SKM-1 (cell line): ENCODE data around the gene MACROD2.
"Not testable (repeated sequence)": the region's sequence is repeated elsewhere in the genome, so short reads cannot be mapped to it uniquely, and the experiment has no call there.

Experiments used
- DNase-seq: peaks from one replicate; lab custom pipeline; 2025; ENCODE audit not compliant: unreplicated experiment; lab: John Stamatoyannopoulos, UW

Gene MACROD2

DNA sequence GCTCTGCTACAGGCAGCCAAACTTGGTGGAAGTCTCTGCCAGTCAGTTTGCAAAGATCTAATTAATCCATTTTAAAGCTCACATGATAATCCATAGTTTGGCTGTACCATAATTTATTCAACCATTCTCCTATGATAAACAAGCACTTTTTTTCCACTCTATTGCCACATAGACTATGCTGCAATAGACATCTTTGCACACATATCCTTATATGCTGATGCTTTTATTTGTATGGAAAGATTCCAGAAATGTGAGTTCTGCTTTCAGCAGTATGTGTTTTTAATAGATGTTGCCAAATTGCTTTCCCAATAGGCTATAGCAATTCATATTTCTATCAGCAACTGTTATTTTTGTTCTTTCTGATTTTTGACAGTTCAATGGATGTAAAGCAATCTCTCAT is 1950.0 kb downstream of the MACROD2 start:
- DNase-seq = no peak

DNA sequence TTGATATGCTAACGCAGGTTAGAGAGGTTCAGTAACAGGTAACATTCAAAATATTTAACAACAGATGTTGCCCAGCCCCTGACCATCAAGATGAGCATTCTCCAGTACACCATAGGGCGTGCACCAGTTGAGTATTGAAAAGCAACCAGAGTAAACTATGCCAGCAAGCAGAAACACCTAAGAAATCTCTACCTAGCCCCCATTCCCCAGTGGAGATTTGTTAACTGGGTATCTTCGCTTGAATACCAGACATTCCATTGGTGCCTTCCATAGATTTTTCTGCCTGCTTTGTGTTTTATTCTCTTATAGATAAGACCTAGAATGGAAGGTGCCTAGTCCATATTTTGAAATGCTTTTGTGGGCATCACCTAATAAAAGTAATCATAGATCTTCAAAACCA is 1954.1 kb downstream of the MACROD2 start:
- no peak for DNase-seq

DNA sequence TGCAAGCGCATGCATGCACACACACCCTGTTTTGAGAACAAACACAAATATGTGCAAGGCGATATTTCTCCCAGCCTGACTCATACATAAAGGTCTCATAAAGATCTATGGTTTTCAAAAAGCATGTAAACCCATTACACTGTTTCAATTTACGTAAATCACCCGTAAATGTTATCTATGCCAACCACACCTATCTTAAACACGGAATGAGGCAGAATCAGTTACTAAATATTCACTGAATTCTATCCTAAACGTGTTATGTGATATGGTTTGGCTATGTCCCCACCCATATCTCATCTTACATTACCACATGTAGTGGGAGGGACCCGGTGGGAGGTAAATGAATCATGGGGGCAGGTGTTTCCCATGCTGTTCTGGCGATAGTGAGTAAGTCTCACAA is 1956.3 kb downstream of the MACROD2 start:
- DNase-seq = no peak

DNA sequence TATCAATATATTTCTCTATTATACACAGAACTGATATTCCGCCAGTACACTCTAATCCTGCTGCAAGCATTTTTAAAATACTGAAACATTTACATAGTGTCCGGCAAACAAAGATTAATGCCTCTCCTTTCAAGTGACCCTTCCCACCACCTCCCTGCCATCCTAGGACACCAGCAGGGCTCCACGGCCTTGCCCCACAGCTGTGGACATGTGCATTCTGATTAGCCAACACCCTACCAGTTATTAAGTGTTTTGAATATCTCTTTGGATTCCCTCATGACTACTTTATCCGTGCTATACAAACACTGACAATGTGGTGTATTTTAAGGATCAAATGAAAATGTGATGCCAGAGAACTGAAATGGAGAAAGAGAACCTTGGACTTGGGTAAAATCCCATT is 1962.8 kb downstream of the MACROD2 start:
- no peak for DNase-seq

DNA sequence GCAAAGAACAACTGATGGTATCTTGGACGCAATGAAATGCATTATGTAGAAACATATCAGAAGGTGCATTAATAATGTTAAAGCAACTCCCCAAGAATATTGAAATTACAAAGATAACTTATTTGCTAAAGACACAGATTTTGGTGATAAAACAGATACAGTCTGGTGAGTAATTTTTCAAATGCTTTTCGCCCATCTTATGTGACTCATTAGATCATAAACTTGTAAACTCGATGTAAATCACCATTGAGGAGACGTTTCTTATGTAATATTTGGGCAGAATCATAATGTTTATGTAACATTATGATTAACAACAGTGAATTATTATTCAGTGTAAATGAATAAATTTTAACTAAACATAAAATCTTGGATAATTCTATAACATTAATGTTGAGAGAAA is 1969.8 kb downstream of the MACROD2 start:
- DNase-seq = no peak

DNA sequence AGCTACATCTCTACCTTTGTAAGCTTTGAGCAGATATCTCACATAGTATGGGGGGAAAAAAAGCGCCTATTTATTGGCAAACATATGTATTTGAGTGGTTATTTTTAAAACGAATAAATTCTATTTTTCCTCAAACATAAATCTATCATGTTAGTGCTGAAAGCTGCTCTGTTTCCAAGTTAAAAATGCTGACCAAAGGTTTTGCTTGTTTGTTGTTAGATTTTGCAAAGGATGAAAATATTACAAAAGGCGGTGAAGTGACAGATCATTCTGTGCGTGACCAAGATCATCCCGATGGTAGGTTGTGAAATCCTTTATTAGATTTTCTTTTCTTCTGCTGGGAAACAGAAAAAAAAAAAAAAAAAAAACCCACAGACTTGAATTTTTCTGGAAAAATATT is 1972.0 kb downstream of the MACROD2 start:
- DNase-seq = no peak

DNA sequence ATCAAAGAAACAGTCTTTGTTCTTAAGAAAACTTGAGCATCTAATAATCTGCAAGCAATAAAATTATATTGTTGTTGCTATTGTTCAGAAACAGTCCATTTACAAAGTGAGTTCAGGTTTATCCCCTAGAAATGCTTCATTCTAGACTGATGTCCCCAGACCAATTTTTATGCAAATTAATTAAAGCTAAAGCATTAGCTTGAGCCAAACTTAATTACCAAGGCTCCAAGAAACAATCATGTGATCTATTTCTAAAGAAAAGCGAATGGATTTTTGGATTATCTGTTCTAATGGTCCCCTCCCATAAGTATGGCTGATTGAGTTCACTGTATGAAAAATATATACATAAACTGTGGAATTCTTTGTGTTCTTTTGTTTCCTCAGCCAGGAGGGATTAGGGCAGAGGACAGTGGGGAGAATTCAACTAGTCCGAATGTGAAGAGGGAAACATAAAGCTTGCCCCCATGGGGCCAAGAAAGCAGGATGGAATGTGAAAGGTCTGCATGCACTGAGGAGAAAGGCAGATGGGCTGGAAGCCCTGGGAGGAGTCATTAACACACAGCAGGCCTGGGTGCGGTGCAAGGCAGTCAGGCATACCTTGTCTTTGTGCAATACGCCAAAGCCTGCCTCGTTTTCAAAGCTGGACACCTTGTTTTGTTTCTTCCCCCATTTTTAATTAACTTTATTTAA is 1980.9 kb downstream of the MACROD2 start:
- no peak for DNase-seq

DNA sequence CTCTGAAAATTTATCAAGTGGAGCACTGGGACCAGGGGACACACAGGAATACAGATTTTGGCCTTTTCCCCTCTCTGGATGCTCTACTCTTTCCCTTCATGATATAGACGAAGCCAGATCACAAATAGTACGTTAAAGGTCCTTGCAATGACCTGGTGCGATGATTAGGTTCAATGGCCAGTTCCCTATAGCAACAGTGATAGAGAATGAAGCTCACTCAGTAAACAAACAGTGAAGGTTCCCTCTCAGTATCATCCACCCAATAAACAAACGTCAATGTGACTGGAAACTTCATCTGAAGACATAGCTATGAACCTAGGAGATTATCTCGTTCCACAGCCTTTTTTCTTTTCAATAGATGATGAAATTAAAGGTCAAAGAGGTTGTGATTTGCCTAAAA is 1981.7 kb downstream of the MACROD2 start:
- no peak for DNase-seq

DNA sequence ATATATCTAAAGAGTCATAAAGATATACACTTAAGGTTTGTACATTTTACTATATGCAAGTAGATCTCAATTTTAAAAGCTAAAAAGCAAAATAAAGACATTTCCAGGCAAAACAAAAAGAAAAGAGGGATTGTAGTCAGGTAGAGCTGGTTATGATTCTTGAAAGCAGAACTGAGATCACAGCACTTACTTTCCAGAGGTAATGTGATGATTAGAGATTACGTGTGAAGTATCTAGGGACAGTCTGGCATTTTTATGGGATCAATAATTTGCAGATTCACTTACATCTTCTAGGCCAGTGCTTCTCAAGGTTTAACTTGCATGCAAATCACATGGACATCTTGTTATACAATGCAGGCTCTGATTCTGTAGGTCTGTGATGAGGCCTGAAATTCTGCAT is 1982.4 kb downstream of the MACROD2 start:
- DNase-seq = no peak

DNA sequence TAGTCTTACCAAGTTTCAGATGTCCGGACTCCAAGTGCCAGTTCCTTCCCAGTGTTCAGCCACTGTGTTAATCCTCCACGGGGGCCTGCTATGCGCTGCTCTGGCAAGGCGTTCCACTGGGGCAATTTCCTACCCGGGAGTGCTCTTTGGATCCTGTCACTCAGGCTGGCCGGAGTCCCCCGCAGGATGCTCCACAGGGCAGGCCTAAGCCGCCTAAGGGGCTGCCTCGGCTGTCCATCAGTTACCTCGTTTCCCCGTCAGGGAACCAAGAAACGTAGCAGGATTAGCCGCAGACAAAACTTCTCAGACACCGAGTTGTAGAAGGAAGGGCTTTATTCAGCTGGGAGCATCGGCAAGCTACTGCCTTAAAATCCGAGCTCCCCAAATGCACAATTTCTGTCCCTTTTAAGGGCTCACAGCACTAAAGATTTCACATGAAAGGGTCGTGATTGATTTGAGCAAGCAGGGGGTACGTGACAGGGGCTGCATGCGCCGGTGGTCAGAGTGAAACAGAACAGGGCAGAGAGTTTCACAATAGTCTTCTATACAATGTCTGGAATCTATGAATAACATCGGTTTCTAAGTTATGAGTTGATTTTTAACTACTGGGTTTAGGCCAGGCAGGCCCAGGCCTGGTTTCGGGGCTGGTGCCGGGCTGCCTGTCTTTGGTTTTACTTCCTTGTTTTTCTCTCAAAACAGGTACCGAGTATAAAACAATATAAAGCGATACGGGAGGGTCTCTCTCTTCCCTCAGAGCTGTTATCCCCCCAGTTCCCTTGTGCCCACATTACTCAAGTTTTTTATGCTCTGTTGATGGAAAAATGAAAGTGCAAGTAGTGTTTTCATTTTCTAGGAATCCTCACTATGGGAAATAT is 1990.4 kb downstream of the MACROD2 start:
- not testable (repeated sequence) for DNase-seq

DNA sequence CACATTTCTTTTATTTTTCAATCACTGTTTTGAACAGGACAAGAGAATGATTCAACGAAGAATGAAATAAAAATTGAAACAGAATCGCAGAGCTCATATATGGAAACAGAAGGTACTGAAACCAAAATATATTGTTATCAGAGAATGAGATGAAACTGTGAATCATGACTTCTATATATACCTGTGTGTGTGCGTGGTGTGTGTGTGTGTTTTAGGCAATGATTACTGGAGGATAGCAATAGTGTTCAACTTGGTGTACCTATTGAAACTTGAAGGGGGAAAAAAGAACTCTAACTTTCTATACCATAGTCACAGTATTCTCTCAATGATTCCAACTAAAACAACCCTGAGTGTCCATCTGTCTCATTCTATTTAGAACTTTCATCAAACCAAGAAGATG is 1991.4 kb downstream of the MACROD2 start:
- no peak for DNase-seq

DNA sequence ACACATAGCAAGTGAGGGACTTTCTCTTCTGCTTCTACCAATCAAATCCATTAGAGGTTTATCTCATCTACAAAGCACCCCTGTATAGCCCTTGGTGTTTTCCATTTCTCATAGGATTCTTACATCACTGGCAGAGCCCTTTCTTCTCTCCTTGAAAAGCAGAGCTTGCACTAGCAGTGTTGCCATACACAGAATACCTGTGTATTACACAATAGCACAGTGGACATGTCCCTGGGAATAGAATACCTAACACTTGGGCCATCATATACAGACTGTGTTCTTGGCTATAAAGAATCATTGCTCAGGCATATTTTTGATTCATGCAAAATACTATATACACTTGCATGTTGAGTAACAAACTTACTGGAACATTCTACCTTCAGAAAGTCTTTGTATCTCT is 1996.0 kb downstream of the MACROD2 start:
- DNase-seq = no peak

DNA sequence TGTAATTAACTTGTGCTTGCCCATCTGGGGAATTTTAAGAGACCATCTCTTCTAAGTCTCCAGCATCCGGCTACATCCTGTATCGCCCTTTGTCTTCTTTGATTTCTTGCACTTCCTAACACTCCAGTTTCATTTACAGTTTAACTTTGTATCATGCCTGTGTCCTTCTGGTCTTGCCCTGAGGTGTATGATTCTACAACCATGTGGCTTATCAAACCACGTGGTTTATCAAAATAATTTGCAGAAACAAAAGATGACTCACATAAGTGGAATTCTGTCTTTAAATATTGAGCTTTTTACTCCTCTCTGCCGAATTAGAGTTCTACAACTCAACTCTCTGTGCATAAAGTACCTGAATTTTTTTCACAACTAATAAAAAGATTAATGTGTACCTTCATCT is 1997.2 kb downstream of the MACROD2 start:
- DNase-seq = no peak

DNA sequence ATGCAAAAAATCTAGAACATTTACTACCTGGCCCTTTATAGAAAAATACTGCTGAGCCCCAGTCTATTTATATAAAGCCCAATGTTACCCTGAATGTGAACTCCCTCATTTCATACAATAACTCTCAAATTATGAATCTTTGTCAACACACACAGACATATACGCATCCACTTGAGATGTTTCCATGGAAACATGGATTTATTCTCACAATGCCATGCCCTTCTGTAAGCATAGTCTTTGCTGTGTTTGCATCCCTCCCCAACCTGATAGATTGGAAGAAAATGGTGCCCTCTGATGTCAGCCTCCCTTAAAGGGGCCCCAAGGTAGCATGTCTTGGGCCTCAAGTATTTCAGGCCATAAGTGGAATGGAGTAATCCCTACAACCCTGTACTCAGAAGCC is 2004.8 kb downstream of the MACROD2 start:
- DNase-seq = no peak

DNA sequence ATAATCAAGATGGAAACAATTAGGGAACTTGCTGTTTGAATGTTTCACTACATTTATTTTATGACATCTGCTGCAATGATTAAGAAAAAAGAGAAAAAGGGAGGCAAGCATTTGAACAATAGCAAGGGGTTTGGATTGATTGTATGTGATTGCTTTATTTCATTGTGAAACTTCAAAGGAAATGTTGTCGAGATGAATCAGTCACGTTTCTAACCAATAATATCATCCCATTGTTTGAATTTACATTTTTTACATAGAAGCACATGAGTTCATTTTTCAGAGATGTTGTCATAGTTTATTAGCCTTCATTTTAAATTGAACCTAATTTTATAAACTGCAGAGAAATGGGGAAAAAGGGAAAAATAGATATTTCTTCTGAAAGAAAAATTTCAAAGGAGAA is 2006.0 kb downstream of the MACROD2 start:
- DNase-seq = no peak

DNA sequence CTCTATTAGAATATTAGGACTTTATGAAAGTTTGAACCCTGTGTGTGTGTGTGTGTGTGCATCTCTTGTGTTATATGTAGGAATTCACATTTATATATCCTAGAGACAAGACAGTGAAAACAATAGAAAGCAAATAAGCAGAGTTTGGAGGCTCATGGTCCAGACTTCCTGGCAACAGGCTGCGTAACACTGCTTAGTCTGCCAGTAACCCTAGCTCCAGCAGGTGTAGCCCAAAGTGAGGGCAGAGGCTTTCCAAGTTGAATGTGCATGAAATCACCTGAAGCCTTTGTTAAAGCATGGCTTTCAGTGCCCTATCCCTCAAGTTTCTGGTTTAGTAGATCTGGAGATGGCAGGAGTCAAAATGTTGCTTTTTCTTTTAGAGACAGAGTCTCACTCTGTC is 2008.0 kb downstream of the MACROD2 start:
- DNase-seq = no peak

DNA sequence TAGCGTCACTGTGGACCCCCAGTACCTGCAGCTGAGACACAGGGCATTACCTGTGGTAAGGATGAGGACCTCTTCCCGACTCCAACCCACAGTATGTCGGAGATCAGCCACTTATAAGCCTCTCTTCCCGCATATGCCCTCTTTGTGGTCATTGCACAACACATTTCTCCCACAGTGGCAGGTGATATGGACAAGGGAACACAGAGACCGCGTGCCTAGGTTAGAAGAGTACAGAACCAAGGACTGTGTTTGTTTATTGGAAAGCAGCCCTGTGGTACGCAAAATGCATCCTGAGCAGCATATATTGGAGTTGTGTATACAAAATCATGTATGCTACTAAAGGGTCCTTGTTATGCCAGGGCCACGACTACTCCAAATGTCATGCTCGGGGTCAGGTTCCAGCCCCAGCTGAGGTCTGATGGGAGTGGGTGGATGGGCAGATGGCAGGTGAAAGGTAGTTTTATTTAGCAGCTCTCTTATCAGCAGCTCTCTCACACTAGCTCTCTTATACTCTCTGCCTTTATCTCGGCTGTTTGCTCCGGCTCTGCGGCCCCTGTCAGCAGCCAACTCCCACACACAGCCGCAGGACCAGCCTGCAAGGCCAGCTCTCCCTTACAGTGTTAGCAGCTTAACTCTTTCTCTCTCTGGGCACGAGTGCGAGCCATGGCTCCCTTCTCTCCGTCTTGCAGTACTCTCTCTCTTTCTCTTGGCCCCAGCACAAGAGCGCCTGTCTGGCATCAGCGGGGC is 2009.0 kb downstream of the MACROD2 start:
- DNase-seq = no peak

DNA sequence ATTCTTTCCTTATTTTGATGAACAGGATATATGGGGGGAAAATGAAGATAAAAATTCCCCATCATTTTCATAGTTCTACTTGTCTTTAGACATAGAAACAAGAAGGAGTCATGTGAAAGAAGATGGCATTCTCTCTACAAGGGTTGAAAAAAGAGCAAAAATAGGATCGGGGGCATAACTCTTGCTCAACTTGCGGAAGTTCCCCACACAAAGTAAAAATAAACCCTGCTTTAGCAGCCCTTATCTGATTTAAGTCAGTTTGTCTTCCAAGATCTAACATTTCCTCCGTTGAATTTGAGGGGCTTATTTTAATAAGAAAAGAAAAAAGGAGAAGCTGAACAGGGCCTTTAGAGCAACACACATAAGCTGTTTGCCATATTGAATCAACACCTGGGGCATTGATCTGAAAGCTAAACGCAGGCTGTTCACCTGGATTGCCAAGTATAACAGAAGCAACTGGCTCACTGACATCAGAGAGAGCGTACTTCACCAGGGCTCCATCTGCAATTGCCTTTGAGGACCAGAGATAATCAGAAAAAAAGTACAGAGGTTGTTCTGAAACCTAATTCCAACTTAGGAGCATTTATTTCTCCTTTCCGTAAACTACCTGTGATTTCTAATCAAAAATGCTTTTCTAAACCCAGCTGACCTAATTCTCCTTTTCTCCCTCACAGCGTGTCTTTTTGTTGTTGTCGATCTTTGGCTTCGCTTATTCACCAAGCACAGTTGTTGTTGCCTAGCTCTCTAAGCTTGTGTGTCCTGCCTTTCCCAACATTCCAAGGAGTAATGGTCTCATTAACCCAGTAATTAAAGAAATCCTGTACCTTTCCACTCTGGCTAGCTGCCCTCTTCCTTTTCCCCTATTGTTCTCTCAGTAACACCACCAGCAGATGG is 2010.0 kb downstream of the MACROD2 start:
- no peak for DNase-seq

DNA sequence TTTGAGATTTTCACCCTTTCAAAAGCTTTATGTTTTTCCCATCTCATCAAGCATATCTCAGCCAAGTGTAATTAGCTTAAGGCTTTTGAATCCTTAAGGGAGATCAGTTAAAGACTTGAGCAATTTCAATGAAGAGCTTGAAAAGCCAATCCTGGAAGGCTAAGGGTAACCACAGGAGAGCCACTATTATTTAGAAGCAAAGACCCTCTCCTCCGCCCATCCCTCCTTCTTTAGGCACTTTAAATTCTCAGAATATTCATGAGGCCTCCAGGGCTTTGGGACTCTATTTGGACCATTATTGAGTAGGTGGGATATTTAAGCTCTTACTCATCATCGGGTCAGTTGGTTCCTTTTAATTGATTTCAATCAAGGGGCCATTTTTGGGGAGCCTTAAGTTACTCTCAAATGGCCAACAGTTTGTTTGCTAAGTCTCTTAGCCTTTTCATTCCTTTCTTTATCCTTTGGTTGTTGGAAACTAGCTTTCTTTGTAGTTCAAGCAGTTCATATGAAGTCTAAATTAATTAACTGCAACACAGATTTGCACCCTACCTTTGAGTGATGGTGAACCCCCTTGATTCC is 2010.7 kb downstream of the MACROD2 start:
- DNase-seq = no peak

DNA sequence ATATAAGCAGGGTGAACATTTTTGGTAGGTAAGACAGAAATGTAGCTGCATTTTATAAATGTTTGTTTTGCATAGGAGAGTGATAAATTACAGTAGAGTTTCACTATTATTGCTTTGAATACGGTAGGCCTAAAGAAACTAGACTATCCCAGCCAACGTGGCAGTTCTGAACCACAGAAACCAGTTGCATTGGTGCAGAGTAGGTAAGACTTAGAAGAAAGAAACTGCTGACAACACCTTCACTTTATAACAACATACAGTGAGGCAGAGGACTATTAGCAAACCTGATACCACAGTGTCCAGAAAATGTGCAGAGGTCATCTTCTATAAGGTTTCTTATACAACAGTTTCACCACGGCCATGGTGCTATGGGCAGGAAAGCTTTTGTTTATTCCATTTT is 2011.8 kb downstream of the MACROD2 start:
- no peak for DNase-seq

DNA sequence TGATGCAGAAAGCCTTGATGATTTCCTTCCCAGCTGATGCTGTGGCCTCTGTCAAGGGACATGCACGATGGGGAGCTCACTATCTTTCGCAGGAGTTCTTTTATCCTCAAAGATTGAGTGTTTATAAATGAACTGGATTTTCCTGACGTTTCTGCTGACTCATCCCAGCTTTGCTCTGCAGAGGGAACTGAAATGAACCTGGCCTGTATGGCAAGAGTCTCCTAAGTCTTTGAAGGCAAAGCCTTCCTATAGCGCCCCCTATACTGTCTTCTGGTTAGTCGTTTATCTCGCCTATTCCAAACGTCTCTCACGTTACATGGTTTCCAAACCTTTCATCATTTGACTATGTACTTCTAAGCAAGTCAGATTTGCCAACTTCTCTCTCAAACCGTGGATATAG is 2012.6 kb downstream of the MACROD2 start:
- no peak for DNase-seq
